ENCODE data around the gene ZNF776.
"Not testable (repeated sequence)": the region's sequence is repeated elsewhere in the genome, so short reads cannot be mapped to it uniquely, and the experiment has no call there.

Gene ZNF776

GRCh38 chr19:57776764-57777296 lies 30.2 kb downstream of the ZNF776 start:
- Histone ChIP-seq H3K4me3 (ENCODE audit: low read length) (no peak overlapping the region), H3K27ac (ENCODE audit: low read length) (no peak overlapping the region), H3K9me3 (ENCODE audit: control insufficient read depth, insufficient read depth, low read length) (no peaks in the 10 kb centered on the region), H3K36me3 (ENCODE audit: control insufficient read depth, insufficient read depth, low read length) (peaks cover 11% of the 10 kb centered on the region; the same call in 1 of the 2 replicates), H3K27me3 (ENCODE audit: control insufficient read depth, insufficient read depth, low read length) (no peaks in the 10 kb centered on the region; the same call in 1 of the 2 replicates), H3K4me1 (ENCODE audit: control insufficient read depth, insufficient read depth, low read length) (no peaks in the 10 kb centered on the region)
- no CpG with 5 or more reads among the region's 6 CpGs for WGBS (ENCODE audit: insufficient coverage, insufficient read length)
- DNase-seq (ENCODE audit: low read depth, low spot score) = no peak

- Histone ChIP-seq H3K27me3 (ENCODE audit: control insufficient read depth, insufficient read depth, low read length) (no peaks in the 10 kb centered on the region; the same call in 1 of the 2 replicates), H3K4me3 (ENCODE audit: low read length) (no peak overlapping the region), H3K27ac (ENCODE audit: low read length) (no peak overlapping the region), H3K4me1 (ENCODE audit: control insufficient read depth, insufficient read depth, low read length) (no peaks in the 10 kb centered on the region), H3K36me3 (ENCODE audit: control insufficient read depth, insufficient read depth, low read length) (peaks cover 11% of the 10 kb centered on the region; the same call in 1 of the 2 replicates), H3K9me3 (ENCODE audit: control insufficient read depth, insufficient read depth, low read length) (no peaks in the 10 kb centered on the region)
- no peak for DNase-seq (ENCODE audit: low read depth, low spot score)
- WGBS (ENCODE audit: insufficient coverage, insufficient read length) = no CpG with 5 or more reads among the region's 4 CpGs
Observed at GRCh38 chr19:57778336-57778735, 31.7 kb downstream of the ZNF776 start.

- Histone ChIP-seq H3K36me3 (ENCODE audit: control insufficient read depth, insufficient read depth, low read length) (peaks cover 11% of the 10 kb centered on the region; the same call in 1 of the 2 replicates), H3K9me3 (ENCODE audit: control insufficient read depth, insufficient read depth, low read length) (no peaks in the 10 kb centered on the region), H3K4me1 (ENCODE audit: control insufficient read depth, insufficient read depth, low read length) (no peaks in the 10 kb centered on the region), H3K27me3 (ENCODE audit: control insufficient read depth, insufficient read depth, low read length) (no peaks in the 10 kb centered on the region; the same call in 1 of the 2 replicates), H3K27ac (ENCODE audit: low read length) (no peak overlapping the region), H3K4me3 (ENCODE audit: low read length) (no peak overlapping the region)
- no CpG with 5 or more reads among the region's 10 CpGs for WGBS (ENCODE audit: insufficient coverage, insufficient read length)
- DNase-seq (ENCODE audit: low read depth, low spot score) = no peak
Observed at GRCh38 chr19:57779220-57779845, 32.7 kb downstream of the ZNF776 start.

- no CpG with 5 or more reads among the region's 38 CpGs for WGBS (ENCODE audit: insufficient coverage, insufficient read length)
- Histone ChIP-seq H3K4me1 (ENCODE audit: control insufficient read depth, insufficient read depth, low read length) (peaks cover 1% of the 10 kb centered on the region; the same call in 1 of the 2 replicates), H3K36me3 (ENCODE audit: control insufficient read depth, insufficient read depth, low read length) (peaks cover 4% of the 10 kb centered on the region; the same call in 1 of the 2 replicates), H3K27me3 (ENCODE audit: control insufficient read depth, insufficient read depth, low read length) (no peaks in the 10 kb centered on the region), H3K27ac (ENCODE audit: low read length) (no peak overlapping the region), H3K4me3 (ENCODE audit: low read length) (no peak overlapping the region), H3K9me3 (ENCODE audit: control insufficient read depth, insufficient read depth, low read length) (no peaks in the 10 kb centered on the region; the same call in 1 of the 2 replicates)
- DNase-seq (ENCODE audit: low read depth, low spot score) = no peak
Observed at GRCh38 chr19:57786286-57786685, 39.7 kb downstream of the ZNF776 start.

GRCh38 chr19:57786906-57787305 lies 40.3 kb downstream of the ZNF776 start:
- H3K9me3 ChIP-seq (ENCODE audit: control insufficient read depth, insufficient read depth, low read length) = no peaks in the 10 kb centered on the region; the same call in 1 of the 2 replicates
- no peak for DNase-seq (ENCODE audit: low read depth, low spot score)
- peaks cover 4% of the 10 kb centered on the region; the same call in 1 of the 2 replicates for H3K36me3 ChIP-seq (ENCODE audit: control insufficient read depth, insufficient read depth, low read length)
- WGBS (ENCODE audit: insufficient coverage, insufficient read length) = 100% methylated on average over 2 of the region's 5 CpGs
- no peak overlapping the region for H3K27ac ChIP-seq (ENCODE audit: low read length)
- H3K4me3 ChIP-seq (ENCODE audit: low read length) = no peak overlapping the region
- peaks cover 1% of the 10 kb centered on the region; the same call in 1 of the 2 replicates for H3K4me1 ChIP-seq (ENCODE audit: control insufficient read depth, insufficient read depth, low read length)
- H3K27me3 ChIP-seq (ENCODE audit: control insufficient read depth, insufficient read depth, low read length) = no peaks in the 10 kb centered on the region

GRCh38 chr19:57788114-57788692 lies 41.6 kb downstream of the ZNF776 start:
- no peak for DNase-seq (ENCODE audit: low read depth, low spot score)
- H3K36me3 ChIP-seq (ENCODE audit: control insufficient read depth, insufficient read depth, low read length) = peaks cover 4% of the 10 kb centered on the region; the same call in 1 of the 2 replicates

GRCh38 chr19:57789288-57789687 lies 42.7 kb downstream of the ZNF776 start:
- Histone ChIP-seq H3K4me3 (ENCODE audit: low read length) (no peak overlapping the region), H3K36me3 (ENCODE audit: control insufficient read depth, insufficient read depth, low read length) (peaks cover 4% of the 10 kb centered on the region; the same call in 1 of the 2 replicates)

More at GRCh38 chr19:57788114-57788692, 41.6 kb downstream of the ZNF776 start:
- Histone ChIP-seq H3K4me1 (ENCODE audit: control insufficient read depth, insufficient read depth, low read length) (peaks cover 1% of the 10 kb centered on the region; the same call in 1 of the 2 replicates), H3K27ac (ENCODE audit: low read length) (no peak overlapping the region), H3K9me3 (ENCODE audit: control insufficient read depth, insufficient read depth, low read length) (no peaks in the 10 kb centered on the region; the same call in 1 of the 2 replicates), H3K27me3 (ENCODE audit: control insufficient read depth, insufficient read depth, low read length) (no peaks in the 10 kb centered on the region), H3K4me3 (ENCODE audit: low read length) (no peak overlapping the region)

GRCh38 chr19:57796580-57796979 lies 50.0 kb downstream of the ZNF776 start:
- not testable (repeated sequence) for H3K27ac ChIP-seq (ENCODE audit: low read length); H3K9me3 ChIP-seq (ENCODE audit: control insufficient read depth, insufficient read depth, low read length); H3K4me3 ChIP-seq (ENCODE audit: low read length); DNase-seq (ENCODE audit: low read depth, low spot score); H3K4me1 ChIP-seq (ENCODE audit: control insufficient read depth, insufficient read depth, low read length); H3K36me3 ChIP-seq (ENCODE audit: control insufficient read depth, insufficient read depth, low read length); H3K27me3 ChIP-seq (ENCODE audit: control insufficient read depth, insufficient read depth, low read length)
- no CpG with 5 or more reads among the region's 1 CpG for WGBS (ENCODE audit: insufficient coverage, insufficient read length)

More at GRCh38 chr19:57789288-57789687, 42.7 kb downstream of the ZNF776 start:
- Histone ChIP-seq H3K27ac (ENCODE audit: low read length) (no peak overlapping the region), H3K9me3 (ENCODE audit: control insufficient read depth, insufficient read depth, low read length) (no peaks in the 10 kb centered on the region; the same call in 1 of the 2 replicates), H3K4me1 (ENCODE audit: control insufficient read depth, insufficient read depth, low read length) (peaks cover 1% of the 10 kb centered on the region; the same call in 1 of the 2 replicates), H3K27me3 (ENCODE audit: control insufficient read depth, insufficient read depth, low read length) (no peaks in the 10 kb centered on the region)
- no peak for DNase-seq (ENCODE audit: low read depth, low spot score)
- WGBS (ENCODE audit: insufficient coverage, insufficient read length) = no CpG with 5 or more reads among the region's 4 CpGs

- no CpG with 5 or more reads among the region's 5 CpGs for WGBS (ENCODE audit: insufficient coverage, insufficient read length)
- Histone ChIP-seq H3K9me3 (ENCODE audit: control insufficient read depth, insufficient read depth, low read length) (no peaks in the 10 kb centered on the region), H3K36me3 (ENCODE audit: control insufficient read depth, insufficient read depth, low read length) (no peaks in the 10 kb centered on the region), H3K27me3 (ENCODE audit: control insufficient read depth, insufficient read depth, low read length) (no peaks in the 10 kb centered on the region), H3K4me1 (ENCODE audit: control insufficient read depth, insufficient read depth, low read length) (peaks cover 6% of the 10 kb centered on the region; the same call in 1 of the 2 replicates), H3K27ac (ENCODE audit: low read length) (no peak overlapping the region), H3K4me3 (ENCODE audit: low read length) (no peak overlapping the region)
- no peak for DNase-seq (ENCODE audit: low read depth, low spot score)
Observed at GRCh38 chr19:57800696-57801095, 54.1 kb downstream of the ZNF776 start.

GRCh38 chr19:57802269-57802668 lies 55.7 kb downstream of the ZNF776 start:
- peaks cover 6% of the 10 kb centered on the region; the same call in 1 of the 2 replicates for H3K4me1 ChIP-seq (ENCODE audit: control insufficient read depth, insufficient read depth, low read length)

More at GRCh38 chr19:57802269-57802668, 55.7 kb downstream of the ZNF776 start:
- no peaks in the 10 kb centered on the region for H3K36me3 ChIP-seq (ENCODE audit: control insufficient read depth, insufficient read depth, low read length)
- WGBS (ENCODE audit: insufficient coverage, insufficient read length) = no CpG with 5 or more reads among the region's 4 CpGs
- DNase-seq (ENCODE audit: low read depth, low spot score) = no peak
- H3K4me3 ChIP-seq (ENCODE audit: low read length) = no peak overlapping the region
- no peaks in the 10 kb centered on the region for H3K9me3 ChIP-seq (ENCODE audit: control insufficient read depth, insufficient read depth, low read length)
- no peak overlapping the region for H3K27ac ChIP-seq (ENCODE audit: low read length)
- H3K27me3 ChIP-seq (ENCODE audit: control insufficient read depth, insufficient read depth, low read length) = no peaks in the 10 kb centered on the region
